ENCODE results near the gene EGFR.

The EGFR gene

GRCh38 chr7:55109404-55110167, 90.8 kb downstream of the EGFR start:
- Histone ChIP-seq H3K36me3 (replicated peaks) (no peaks in the 10 kb centered on the region), H3K4me3 (no peak overlapping the region), H3K9me3 (no peaks in the 10 kb centered on the region), H3K27me3 (ENCODE audit: low read depth) (no peaks in the 10 kb centered on the region), H3K4me1 (no peaks in the 10 kb centered on the region)
- no peak for DNase-seq (ENCODE audit: low spot score in 2 of 2)
- in situ Hi-C loops (cut with MboI; ENCODE audit: low sequenced_read_pairs) = no loop called here

- H3K9me3 ChIP-seq = no peaks in the 10 kb centered on the region
- no peaks in the 10 kb centered on the region for H3K36me3 ChIP-seq (replicated peaks)
- H3K4me1 ChIP-seq = no peaks in the 10 kb centered on the region
- H3K4me3 ChIP-seq = no peak overlapping the region
- in situ Hi-C loops (cut with MboI; ENCODE audit: low sequenced_read_pairs) = no loop called here
- no peak for DNase-seq (ENCODE audit: low spot score in 2 of 2)
- H3K27me3 ChIP-seq (ENCODE audit: low read depth) = no peaks in the 10 kb centered on the region
Observed at GRCh38 chr7:55110282-55110992, 91.6 kb downstream of the EGFR start.

GRCh38 chr7:55110993-55111361, 92.2 kb downstream of the EGFR start:
- Histone ChIP-seq H3K4me1 (no peaks in the 10 kb centered on the region), H3K36me3 (replicated peaks) (no peaks in the 10 kb centered on the region), H3K27me3 (ENCODE audit: low read depth) (no peaks in the 10 kb centered on the region), H3K9me3 (no peaks in the 10 kb centered on the region), H3K4me3 (no peak overlapping the region)
- in situ Hi-C loops (cut with MboI; ENCODE audit: low sequenced_read_pairs) = no loop called here
- no peak for DNase-seq (ENCODE audit: low spot score in 2 of 2)

- Histone ChIP-seq H3K9me3 (no peaks in the 10 kb centered on the region), H3K27me3 (ENCODE audit: low read depth) (no peaks in the 10 kb centered on the region), H3K4me1 (no peaks in the 10 kb centered on the region), H3K36me3 (replicated peaks) (no peaks in the 10 kb centered on the region), H3K4me3 (no peak overlapping the region)
- DNase-seq (ENCODE audit: low spot score in 2 of 2) = no peak
- in situ Hi-C loops (cut with MboI; ENCODE audit: low sequenced_read_pairs) = no loop called here
Observed at GRCh38 chr7:55112056-55112455, 93.2 kb downstream of the EGFR start.

- Histone ChIP-seq H3K9me3 (no peaks in the 10 kb centered on the region), H3K27me3 (ENCODE audit: low read depth) (no peaks in the 10 kb centered on the region), H3K4me3 (no peak overlapping the region), H3K4me1 (no peaks in the 10 kb centered on the region), H3K36me3 (replicated peaks) (no peaks in the 10 kb centered on the region)
- in situ Hi-C loops (cut with MboI; ENCODE audit: low sequenced_read_pairs) = no loop called here
- no peak for DNase-seq (ENCODE audit: low spot score in 2 of 2)
Observed at GRCh38 chr7:55113760-55114540, 95.1 kb downstream of the EGFR start.

- in situ Hi-C loops (cut with MboI; ENCODE audit: low sequenced_read_pairs) = no loop called here
- H3K4me3 ChIP-seq = no peak overlapping the region
- H3K9me3 ChIP-seq = no peaks in the 10 kb centered on the region
- H3K36me3 ChIP-seq (replicated peaks) = no peaks in the 10 kb centered on the region
- no peaks in the 10 kb centered on the region for H3K4me1 ChIP-seq
- no peak for DNase-seq (ENCODE audit: low spot score in 2 of 2)
- no peaks in the 10 kb centered on the region for H3K27me3 ChIP-seq (ENCODE audit: low read depth)
Observed at GRCh38 chr7:55117286-55117685, 98.5 kb downstream of the EGFR start.

- H3K27me3 ChIP-seq (ENCODE audit: low read depth) = no peaks in the 10 kb centered on the region
- in situ Hi-C loops (cut with MboI; ENCODE audit: low sequenced_read_pairs) = no loop called here
- no peak overlapping the region for H3K4me3 ChIP-seq
- H3K4me1 ChIP-seq = no peaks in the 10 kb centered on the region
- no peak for DNase-seq (ENCODE audit: low spot score in 2 of 2)
- H3K36me3 ChIP-seq (replicated peaks) = no peaks in the 10 kb centered on the region
- H3K9me3 ChIP-seq = no peaks in the 10 kb centered on the region
Observed at GRCh38 chr7:55118426-55118825, 99.6 kb downstream of the EGFR start.

- no peak for DNase-seq (ENCODE audit: low spot score in 2 of 2)
- in situ Hi-C loops (cut with MboI; ENCODE audit: low sequenced_read_pairs) = no loop called here
- Histone ChIP-seq H3K36me3 (replicated peaks) (no peaks in the 10 kb centered on the region), H3K27me3 (ENCODE audit: low read depth) (no peaks in the 10 kb centered on the region), H3K4me3 (no peak overlapping the region), H3K9me3 (no peaks in the 10 kb centered on the region), H3K4me1 (no peaks in the 10 kb centered on the region)
Observed at GRCh38 chr7:55119571-55119970, 100.8 kb downstream of the EGFR start.

GRCh38 chr7:55120074-55120473, 101.3 kb downstream of the EGFR start:
- H3K9me3 ChIP-seq = no peaks in the 10 kb centered on the region
- H3K36me3 ChIP-seq (replicated peaks) = no peaks in the 10 kb centered on the region
- no peak for DNase-seq (ENCODE audit: low spot score in 2 of 2)
- no peaks in the 10 kb centered on the region for H3K4me1 ChIP-seq
- no peak overlapping the region for H3K4me3 ChIP-seq
- in situ Hi-C loops (cut with MboI; ENCODE audit: low sequenced_read_pairs) = no loop called here
- H3K27me3 ChIP-seq (ENCODE audit: low read depth) = no peaks in the 10 kb centered on the region

GRCh38 chr7:55120501-55121198, 101.8 kb downstream of the EGFR start:
- H3K36me3 ChIP-seq (replicated peaks) = no peaks in the 10 kb centered on the region
- no peaks in the 10 kb centered on the region for H3K27me3 ChIP-seq (ENCODE audit: low read depth)
- H3K9me3 ChIP-seq = no peaks in the 10 kb centered on the region
- H3K4me3 ChIP-seq = no peak overlapping the region
- no peaks in the 10 kb centered on the region for H3K4me1 ChIP-seq
- in situ Hi-C loops (cut with MboI; ENCODE audit: low sequenced_read_pairs) = no loop called here
- DNase-seq (ENCODE audit: low spot score in 2 of 2) = no peak

- Histone ChIP-seq H3K36me3 (replicated peaks) (no peaks in the 10 kb centered on the region), H3K9me3 (no peaks in the 10 kb centered on the region), H3K4me1 (no peaks in the 10 kb centered on the region), H3K4me3 (no peak overlapping the region), H3K27me3 (ENCODE audit: low read depth) (no peaks in the 10 kb centered on the region)
- in situ Hi-C loops (cut with MboI; ENCODE audit: low sequenced_read_pairs) = no loop called here
- DNase-seq (ENCODE audit: low spot score in 2 of 2) = no peak
Observed at GRCh38 chr7:55121249-55121648, 102.4 kb downstream of the EGFR start.

- H3K4me1 ChIP-seq = no peaks in the 10 kb centered on the region
- DNase-seq (ENCODE audit: low spot score in 2 of 2) = no peak
- no peaks in the 10 kb centered on the region for H3K27me3 ChIP-seq (ENCODE audit: low read depth)
- in situ Hi-C loops (cut with MboI; ENCODE audit: low sequenced_read_pairs) = no loop called here
- no peaks in the 10 kb centered on the region for H3K36me3 ChIP-seq (replicated peaks)
- H3K9me3 ChIP-seq = no peaks in the 10 kb centered on the region
- no peak overlapping the region for H3K4me3 ChIP-seq
Observed at GRCh38 chr7:55122263-55122662, 103.4 kb downstream of the EGFR start.

- Histone ChIP-seq H3K4me3 (no peak overlapping the region), H3K4me1 (no peaks in the 10 kb centered on the region), H3K36me3 (replicated peaks) (no peaks in the 10 kb centered on the region), H3K9me3 (no peaks in the 10 kb centered on the region), H3K27me3 (ENCODE audit: low read depth) (no peaks in the 10 kb centered on the region)
- DNase-seq (ENCODE audit: low spot score in 2 of 2) = no peak
- in situ Hi-C loops (cut with MboI; ENCODE audit: low sequenced_read_pairs) = no loop called here
Observed at GRCh38 chr7:55124989-55125875, 106.4 kb downstream of the EGFR start.
